GM19099 (cell line): ENCODE data around the gene KIAA0753.

Experiments used
- POLR2A ChIP-seq: IDR thresholded peaks from 3 replicates; pipeline ENCODE4 v1.6.1; 2011; ENCODE audit warnings: low read depth; ENCODE audit not compliant: insufficient read length; ENCODE audit errors: extremely low read depth

The KIAA0753 gene

GRCh38 chr17:6555331-6556120 lies 85.0 kb downstream of the KIAA0753 start:
- TF ChIP-seq POLR2A = no peak

- no peak for TF ChIP-seq POLR2A
These were observed 85.6 kb downstream of the KIAA0753 start for GRCh38 chr17:6554871-6555330.

GRCh38 chr17:6554342-6554741 lies 86.2 kb downstream of the KIAA0753 start:
- no peak for TF ChIP-seq POLR2A

- no peak for TF ChIP-seq POLR2A
These were observed 88.5 kb downstream of the KIAA0753 start for GRCh38 chr17:6551869-6552531.

GRCh38 chr17:6551356-6551755 lies 89.2 kb downstream of the KIAA0753 start:
- TF ChIP-seq POLR2A = no peak

- TF ChIP-seq POLR2A = no peak
These were observed 91.0 kb downstream of the KIAA0753 start for GRCh38 chr17:6549384-6550036.

GRCh38 chr17:6548578-6549330 lies 91.8 kb downstream of the KIAA0753 start:
- TF ChIP-seq POLR2A = no peak

- TF ChIP-seq POLR2A = no peak
These were observed 92.5 kb downstream of the KIAA0753 start for GRCh38 chr17:6548034-6548433.

GRCh38 chr17:6547336-6547735 lies 93.2 kb downstream of the KIAA0753 start:
- TF ChIP-seq POLR2A = no peak

- no peak for TF ChIP-seq POLR2A
These were observed 94.3 kb downstream of the KIAA0753 start for GRCh38 chr17:6546069-6546718.

GRCh38 chr17:6545291-6545690 lies 95.2 kb downstream of the KIAA0753 start:
- TF ChIP-seq POLR2A = no peak

- TF ChIP-seq POLR2A = no peak
These were observed 96.5 kb downstream of the KIAA0753 start for GRCh38 chr17:6544011-6544370.

- no peak for TF ChIP-seq POLR2A
These were observed 97.2 kb downstream of the KIAA0753 start for GRCh38 chr17:6543079-6544010.
